ENCODE data around the gene ERG. TPM values are rescaled to one million over a fixed set of nuclear protein-coding genes. Genes with fewer than 3 reads are reported as not detected.

The ERG gene
- total and polyA plus RNA-seq, 9 of the 15 experiments (the other 6 are each of a cell fraction or from before 2014, with no cell fraction given): 0.06 TPM; not detected in 8

DNA sequence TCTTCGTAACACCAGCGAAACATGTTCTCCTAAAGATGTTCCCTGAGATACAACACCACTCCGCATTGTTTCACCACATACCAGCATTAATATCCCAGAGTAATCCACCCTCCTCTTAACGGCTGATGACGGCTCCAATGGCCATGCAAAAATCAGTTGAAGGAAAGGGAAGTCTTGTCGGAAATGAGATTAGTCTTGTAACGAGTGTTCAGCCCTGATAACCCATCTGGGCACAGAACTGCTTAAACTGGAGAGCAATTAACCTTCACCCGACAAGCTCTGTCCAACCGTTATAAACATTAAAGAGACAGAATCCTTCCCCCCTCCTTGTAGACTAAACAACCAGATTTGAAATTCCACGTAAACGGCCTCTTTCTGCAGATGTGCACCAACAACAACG lies 21.9 kb downstream of the ERG start (continued):
- TF ChIP-seq SRSF1 (IDR thresholded peaks at IDR 0.05; ENCODE audit: low read depth, low read length): no peak
- no peak for TF ChIP-seq C11orf30 (IDR thresholded peaks at IDR 0.05; ENCODE audit: low read depth)
- TF ChIP-seq, protein P1, sequence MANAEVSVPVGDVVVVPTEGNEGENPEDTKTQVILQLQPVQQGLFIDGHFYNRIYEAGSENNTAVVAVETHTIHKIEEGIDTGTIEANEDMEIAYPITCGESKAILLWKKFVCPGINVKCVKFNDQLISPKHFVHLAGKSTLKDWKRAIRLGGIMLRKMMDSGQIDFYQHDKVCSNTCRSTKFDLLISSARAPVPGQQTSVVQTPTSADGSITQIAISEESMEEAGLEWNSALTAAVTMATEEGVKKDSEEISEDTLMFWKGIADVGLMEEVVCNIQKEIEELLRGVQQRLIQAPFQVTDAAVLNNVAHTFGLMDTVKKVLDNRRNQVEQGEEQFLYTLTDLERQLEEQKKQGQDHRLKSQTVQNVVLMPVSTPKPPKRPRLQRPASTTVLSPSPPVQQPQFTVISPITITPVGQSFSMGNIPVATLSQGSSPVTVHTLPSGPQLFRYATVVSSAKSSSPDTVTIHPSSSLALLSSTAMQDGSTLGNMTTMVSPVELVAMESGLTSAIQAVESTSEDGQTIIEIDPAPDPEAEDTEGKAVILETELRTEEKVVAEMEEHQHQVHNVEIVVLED (CRISPR knock-in tag; IDR thresholded peaks at IDR 0.05): no peak
- no peak for TF ChIP-seq HDAC6 (IDR thresholded peaks at IDR 0.05; ENCODE audit: low read depth, low read length)
- TF ChIP-seq ELK1 (CRISPR knock-in tag; IDR thresholded peaks at IDR 0.05): no peak
- TF ChIP-seq ZNF133 (CRISPR knock-in tag; IDR thresholded peaks at IDR 0.05): no peak
- TF ChIP-seq FOXK2 (conservative IDR thresholded peaks at IDR 0.05 in 1 of 2, IDR thresholded peaks at IDR 0.05 in 1 of 2; ENCODE audit: low read depth in 2 of 2): no peak
- no peak for TF ChIP-seq SIX5 (IDR thresholded peaks at IDR 0.05; ENCODE audit: borderline replicate concordance in 1 of 2, insufficient read depth in 1 of 2, low read depth in 1 of 2, low read length in 2 of 2)
- TF ChIP-seq NCOA1 (IDR thresholded peaks at IDR 0.05; ENCODE audit: low read depth): peak; percentile 82
- no peak for TF ChIP-seq TAF15 (IDR thresholded peaks at IDR 0.05; ENCODE audit: low read depth, low read length)
- no peak for TF ChIP-seq XRCC4 (IDR thresholded peaks at IDR 0.05; ENCODE audit: extremely low read depth, insufficient read depth, insufficient read length)
- TF ChIP-seq NELFE (IDR thresholded peaks at IDR 0.05; ENCODE audit: insufficient read depth, insufficient read length): no peak
- no peak for TF ChIP-seq XRCC3 (IDR thresholded peaks at IDR 0.05)
- TF ChIP-seq, protein P2, sequence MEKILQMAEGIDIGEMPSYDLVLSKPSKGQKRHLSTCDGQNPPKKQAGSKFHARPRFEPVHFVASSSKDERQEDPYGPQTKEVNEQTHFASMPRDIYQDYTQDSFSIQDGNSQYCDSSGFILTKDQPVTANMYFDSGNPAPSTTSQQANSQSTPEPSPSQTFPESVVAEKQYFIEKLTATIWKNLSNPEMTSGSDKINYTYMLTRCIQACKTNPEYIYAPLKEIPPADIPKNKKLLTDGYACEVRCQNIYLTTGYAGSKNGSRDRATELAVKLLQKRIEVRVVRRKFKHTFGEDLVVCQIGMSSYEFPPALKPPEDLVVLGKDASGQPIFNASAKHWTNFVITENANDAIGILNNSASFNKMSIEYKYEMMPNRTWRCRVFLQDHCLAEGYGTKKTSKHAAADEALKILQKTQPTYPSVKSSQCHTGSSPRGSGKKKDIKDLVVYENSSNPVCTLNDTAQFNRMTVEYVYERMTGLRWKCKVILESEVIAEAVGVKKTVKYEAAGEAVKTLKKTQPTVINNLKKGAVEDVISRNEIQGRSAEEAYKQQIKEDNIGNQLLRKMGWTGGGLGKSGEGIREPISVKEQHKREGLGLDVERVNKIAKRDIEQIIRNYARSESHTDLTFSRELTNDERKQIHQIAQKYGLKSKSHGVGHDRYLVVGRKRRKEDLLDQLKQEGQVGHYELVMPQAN (IDR thresholded peaks at IDR 0.05; ENCODE audit: borderline replicate concordance): no peak
- peak; percentile 90 for TF ChIP-seq ZNF395 (CRISPR knock-in tag; IDR thresholded peaks at IDR 0.05)
- TF ChIP-seq NR0B1 (IDR thresholded peaks at IDR 0.05; ENCODE audit: partially characterized antibody): no peak
- no peak for TF ChIP-seq MXI1 (IDR thresholded peaks at IDR 0.05; ENCODE audit: low read depth, low read length)
- TF ChIP-seq TSC22D4 (tag; IDR thresholded peaks at IDR 0.05): no peak
